Smooth muscle cell (in vitro differentiated cells): ENCODE measurements around the gene LRRC59. TPM values are rescaled to one million over a fixed set of nuclear protein-coding genes. Genes with fewer than 3 reads are reported as not detected.

ENCODE experiments used
- DNase-seq: peaks from one replicate; lab custom pipeline; 2025; ENCODE audit not compliant: unreplicated experiment; lab: John Stamatoyannopoulos, UW
- H2AFZ ChIP-seq: fragments of 200-600 bp; sonication (generic); 2 replicates; pipeline ENCODE4 v1.6.0; 2016; ENCODE audit warnings: antibody characterized with exemption, low read depth, mild to moderate bottlenecking
- H3F3A ChIP-seq: fragments of 200-600 bp; sonication (generic); 2 replicates; pipeline ENCODE4 v1.6.0; 2017; ENCODE audit warnings: antibody characterized with exemption, low read depth
- H3K27ac ChIP-seq: fragments of 200-600 bp; sonication (generic); 2 replicates; pipeline ENCODE4 v1.5.1; 2016; ENCODE audit warnings: low read depth, mild to moderate bottlenecking
- H3K27me3 ChIP-seq: fragments of 200-600 bp; sonication (generic); 2 replicates; pipeline ENCODE4 v1.6.1; 2016; ENCODE audit warnings: low read depth, mild to moderate bottlenecking
- H3K36me3 ChIP-seq: fragments of 200-600 bp; sonication (generic); 2 replicates; pipeline ENCODE4 v1.5.1; 2016; ENCODE audit warnings: low read depth
- H3K4me1 ChIP-seq: fragments of 200-600 bp; sonication (generic); 2 replicates; pipeline ENCODE4 v1.5.1; 2016; ENCODE audit warnings: low read depth
- H3K4me2 ChIP-seq: fragments of 200-600 bp; sonication (generic); 2 replicates; pipeline ENCODE4 v1.6.0; 2016; ENCODE audit warnings: mild to moderate bottlenecking
- H3K4me3 ChIP-seq: fragments of 200-600 bp; sonication (generic); 2 replicates; pipeline ENCODE4 v1.5.1; 2016; ENCODE audit warnings: mild to moderate bottlenecking
- H3K79me2 ChIP-seq: fragments of 200-600 bp; sonication (generic); 2 replicates; pipeline ENCODE4 v1.6.0; 2016; ENCODE audit warnings: low read depth, mild to moderate bottlenecking
- H3K9ac ChIP-seq: fragments of 200-600 bp; sonication (generic); 2 replicates; pipeline ENCODE4 v1.6.0; 2016; ENCODE audit warnings: low read depth
- H3K9me3 ChIP-seq: fragments of 200-600 bp; sonication (generic); replicated peaks from 2 replicates; pipeline ENCODE4 v1.5.1; 2016; ENCODE audit warnings: low read depth
- H4K20me1 ChIP-seq: fragments of 200-600 bp; sonication (generic); 2 replicates; pipeline ENCODE4 v1.6.0; 2016; ENCODE audit warnings: low read depth
- CTCF ChIP-seq: fragments of 200-600 bp; sonication (generic); IDR thresholded peaks from 2 replicates; pipeline ENCODE4 v1.5.1; 2017; ENCODE audit warnings: borderline replicate concordance, mild to moderate bottlenecking, antibody characterized with exemption; ENCODE audit not compliant: insufficient read depth, poor library complexity, severe bottlenecking
- WGBS: methylation state at CpG from one replicate; pipeline ENCODE4 v1.1.7; 2016; ENCODE audit warnings: low lambda C conversion rate; 5-methylcytosine and 5-hydroxymethylcytosine counted together
- polyA plus RNA-seq: library from polyadenylated mRNA; unstranded; fragments of >200 nt; fragmentation: Nextera tagmentation; extraction: Ambion mirVana; gene quantifications from 2 replicates; pipeline ENCODE4 v1.2.1, GENCODE V29; 2016
- total RNA-seq: library from RNA; depleted of rRNA; stranded (reverse); fragments of >200 nt; gene quantifications from 2 replicates; pipeline ENCODE4 v1.2.3, GENCODE V29; 2014

The LRRC59 gene
- total and polyA plus RNA-seq, 2 experiments from 2014 or later = 160 to 161 TPM

DNA sequence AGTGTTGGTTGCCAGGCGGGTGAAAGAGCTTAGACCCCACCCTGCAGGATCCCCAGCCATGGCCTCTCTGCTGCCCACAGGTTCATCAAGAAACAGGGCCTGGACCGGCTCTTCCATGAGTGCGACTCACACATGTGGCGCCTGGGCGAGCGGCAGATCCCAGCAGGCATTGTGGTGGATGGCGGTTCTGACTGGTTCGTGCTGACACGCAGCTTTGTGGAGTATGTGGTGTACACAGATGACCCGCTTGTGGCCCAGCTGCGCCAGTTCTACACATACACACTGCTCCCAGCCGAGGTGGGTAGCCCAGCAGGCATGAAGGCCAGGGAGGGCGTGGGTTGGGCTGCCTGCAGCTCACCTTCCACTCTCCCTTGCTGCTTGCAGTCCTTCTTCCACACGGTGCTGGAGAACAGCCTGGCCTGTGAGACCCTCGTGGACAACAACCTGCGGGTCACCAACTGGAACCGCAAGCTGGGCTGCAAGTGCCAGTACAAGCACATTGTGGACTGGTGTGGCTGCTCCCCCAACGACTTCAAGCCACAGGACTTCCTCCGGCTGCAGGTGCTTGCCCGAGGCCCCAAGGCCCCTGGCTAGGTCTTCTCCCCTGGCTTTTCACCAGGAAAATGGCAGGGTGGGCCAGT is 41.5 kb downstream of the LRRC59 start:
- Histone ChIP-seq H3K36me3 (no peaks in the 10 kb centered on the region), H3K4me3 (no peak overlapping the region), H2AFZ (no peak overlapping the region), H3K9me3 (no peaks in the 10 kb centered on the region), H3K79me2 (no peaks in the 10 kb centered on the region), H3F3A (no peaks in the 10 kb centered on the region), H3K27ac (no peak overlapping the region), H4K20me1 (peaks cover 34% of the 10 kb centered on the region), H3K9ac (no peak overlapping the region), H3K4me1 (no peaks in the 10 kb centered on the region), H3K27me3 (no peaks in the 10 kb centered on the region), H3K4me2 (no peak overlapping the region)
- DNase-seq = no peak
- 93% methylated on average over 20 of the region's 20 CpGs for WGBS
- TF ChIP-seq CTCF = no peak

DNA sequence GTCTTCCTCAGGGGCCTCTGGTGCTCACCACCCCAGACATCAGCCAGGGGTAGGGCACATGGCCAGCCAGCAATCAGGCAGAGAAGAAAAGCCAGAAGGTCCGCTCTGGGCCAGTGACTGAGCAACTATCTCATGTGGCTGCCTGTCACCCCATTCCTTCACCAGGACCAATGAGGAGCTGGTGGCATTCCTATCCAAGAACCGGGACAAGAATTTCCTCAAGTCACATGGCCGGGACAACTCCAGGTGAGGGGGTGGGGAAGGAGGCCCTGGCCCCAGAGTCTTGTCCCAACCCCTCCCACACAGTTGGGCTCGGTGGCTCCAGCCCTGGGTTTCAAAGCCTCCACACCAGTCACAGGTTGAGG is 42.0 kb downstream of the LRRC59 start:
- Histone ChIP-seq H2AFZ (no peak overlapping the region), H3K9me3 (no peaks in the 10 kb centered on the region), H3K79me2 (peaks cover 4% of the 10 kb centered on the region), H3K27me3 (no peaks in the 10 kb centered on the region), H4K20me1 (peaks cover 39% of the 10 kb centered on the region), H3K9ac (no peak overlapping the region), H3K4me1 (no peaks in the 10 kb centered on the region), H3K4me2 (no peak overlapping the region), H3K36me3 (no peaks in the 10 kb centered on the region), H3K4me3 (no peak overlapping the region), H3F3A (no peaks in the 10 kb centered on the region), H3K27ac (no peak overlapping the region)
- no peak for DNase-seq
- TF ChIP-seq CTCF = no peak
- WGBS = 89% methylated on average over 4 of the region's 4 CpGs

- no peak for TF ChIP-seq CTCF
- H2AFZ ChIP-seq = no peak overlapping the region
- no peaks in the 10 kb centered on the region for H3K36me3 ChIP-seq
- H3K27ac ChIP-seq = no peak overlapping the region
- H3K27me3 ChIP-seq = no peaks in the 10 kb centered on the region
- no peaks in the 10 kb centered on the region for H3F3A ChIP-seq
- no peaks in the 10 kb centered on the region for H3K4me1 ChIP-seq
- H3K79me2 ChIP-seq = peaks cover 5% of the 10 kb centered on the region
- H3K9me3 ChIP-seq = no peaks in the 10 kb centered on the region
- H3K9ac ChIP-seq = no peak overlapping the region
- WGBS = over 99% methylated on average over 13 of the region's 13 CpGs
- H3K4me2 ChIP-seq = no peak overlapping the region
- H3K4me3 ChIP-seq = no peak overlapping the region
- DNase-seq = no peak
- H4K20me1 ChIP-seq = peaks cover 42% of the 10 kb centered on the region
Observed at GRCh38 chr17:50354776-50355175, 42.5 kb downstream of the LRRC59 start.

DNA sequence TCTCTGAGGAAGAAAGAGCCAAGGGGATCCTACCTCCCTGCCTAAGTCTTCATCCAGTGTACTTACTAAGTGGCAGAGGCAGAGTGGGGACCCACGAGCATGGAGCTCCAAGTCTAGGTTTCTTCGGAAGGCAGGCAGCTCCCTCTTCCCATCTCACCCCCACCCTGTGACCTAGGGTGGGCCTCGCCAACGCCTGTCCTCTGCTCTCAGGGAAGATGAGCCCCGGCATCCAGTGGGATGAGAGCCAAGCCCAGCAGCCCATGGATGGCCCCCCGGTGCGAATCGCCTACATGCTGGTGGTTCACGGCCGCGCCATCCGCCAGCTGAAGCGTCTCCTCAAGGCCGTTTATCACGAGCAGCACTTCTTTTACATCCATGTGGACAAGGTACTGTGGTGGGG is 43.1 kb downstream of the LRRC59 start:
- Histone ChIP-seq H3K79me2 (peaks cover 10% of the 10 kb centered on the region), H3K9me3 (no peaks in the 10 kb centered on the region), H3K36me3 (no peaks in the 10 kb centered on the region), H4K20me1 (peaks cover 47% of the 10 kb centered on the region), H3K4me1 (no peaks in the 10 kb centered on the region), H2AFZ (no peak overlapping the region), H3F3A (no peaks in the 10 kb centered on the region), H3K9ac (no peak overlapping the region), H3K27me3 (no peaks in the 10 kb centered on the region), H3K27ac (no peak overlapping the region), H3K4me2 (no peak overlapping the region), H3K4me3 (no peak overlapping the region)
- no peak for DNase-seq
- no peak for TF ChIP-seq CTCF
- 97% methylated on average over 15 of the region's 15 CpGs for WGBS
